Suprapubic skin (tissue), 3 donors: ENCODE measurements around the gene ENPP7.

Source experiments
- CTCF ChIP-seq, 2 donors: fragments of 200-600 bp in 1 of 2; fragments of 450-650 bp in 1 of 2; sonication (generic) in 1 of 2; IDR thresholded peaks; one replicate each; pipeline ENCODE4 v1.5.1; 2016 to 2019; ENCODE audit warnings: antibody characterized with exemption in 2 of 2, mild to moderate bottlenecking in 1 of 2, moderate library complexity in 1 of 2
- EP300 ChIP-seq: sonication (generic); formaldehyde crosslinking; IDR thresholded peaks from one replicate; pipeline ENCODE4 v1.6.1; 2017; ENCODE audit warnings: antibody characterized with exemption
- POLR2A ChIP-seq, 2 donors: fragments of 450-650 bp; IDR thresholded peaks; one replicate each; pipeline ENCODE4 v1.6.1; 2017; ENCODE audit warnings: antibody characterized with exemption in 2 of 2, mild to moderate bottlenecking in 2 of 2, moderate library complexity in 2 of 2

GRCh38 chr17:79722787-79723186 is 8.0 kb upstream of the ENPP7 start:
- TF ChIP-seq CTCF (IDR thresholded peaks at IDR 0.05) (no peak), EP300 (no peak), POLR2A (IDR thresholded peaks at IDR 0.05) (no peak)
